HG03095 (cell line): Measurements from ENCODE around the gene CPD.
"Not testable (repeated sequence)": the region's sequence is repeated elsewhere in the genome, so short reads cannot be mapped to it uniquely, and the experiment has no call there.

Experiments used
- ATAC-seq: cut with Tn5 transposase; IDR thresholded peaks from one replicate; pipeline ENCODE4 v1.9.1; 2021; ENCODE audit warnings: moderate library complexity; ENCODE audit not compliant: unreplicated experiment

The CPD gene

DNA sequence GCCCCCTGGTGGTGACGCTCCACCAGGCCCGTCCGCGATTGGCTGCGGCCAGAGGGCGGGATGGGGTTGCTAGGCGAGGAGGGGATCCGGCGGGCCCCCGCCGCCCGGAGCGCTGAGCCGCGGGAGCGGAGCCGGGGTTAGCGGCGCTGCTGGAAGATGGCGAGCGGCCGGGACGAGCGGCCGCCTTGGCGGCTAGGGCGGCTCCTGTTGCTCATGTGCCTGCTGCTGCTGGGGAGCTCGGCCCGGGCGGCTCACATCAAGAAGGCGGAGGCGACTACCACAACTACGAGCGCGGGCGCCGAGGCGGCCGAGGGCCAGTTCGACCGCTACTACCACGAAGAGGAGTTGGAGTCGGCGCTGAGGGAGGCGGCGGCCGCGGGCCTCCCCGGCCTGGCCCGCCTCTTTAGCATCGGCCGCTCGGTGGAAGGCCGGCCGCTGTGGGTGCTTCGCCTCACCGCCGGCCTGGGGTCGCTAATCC lies at the start of gene CPD:
TSS of gene CPD (plus strand) at position 103 of the 478 bp plus-strand sequence. CDS start at position 157, 54 bp downstream.
- peak; percentile 77 for ATAC-seq

DNA sequence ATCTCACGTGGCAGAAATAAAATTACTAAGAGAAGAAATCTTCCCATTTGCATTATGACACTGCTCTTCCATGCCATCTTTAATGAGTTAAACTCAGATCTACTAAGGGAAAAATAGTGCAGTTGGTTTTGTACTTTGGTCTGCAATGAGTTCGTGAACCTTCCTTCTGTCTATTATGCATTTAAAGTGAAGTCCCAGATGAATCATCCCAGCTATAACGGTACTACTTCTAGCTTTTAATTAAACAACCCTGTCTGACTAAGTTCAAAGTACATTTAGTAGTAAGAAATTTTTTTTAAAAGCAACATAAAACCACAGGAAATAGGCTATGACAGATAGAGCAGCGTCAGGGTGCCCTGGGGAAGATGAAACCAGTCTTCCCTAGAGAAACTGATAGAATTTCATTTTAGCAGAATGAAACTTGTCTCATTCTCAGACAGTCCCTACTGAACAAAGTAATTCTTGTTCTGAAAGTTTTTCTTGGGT lies 46.6 kb upstream of the CPD start:
- peak; percentile 48 for ATAC-seq

DNA sequence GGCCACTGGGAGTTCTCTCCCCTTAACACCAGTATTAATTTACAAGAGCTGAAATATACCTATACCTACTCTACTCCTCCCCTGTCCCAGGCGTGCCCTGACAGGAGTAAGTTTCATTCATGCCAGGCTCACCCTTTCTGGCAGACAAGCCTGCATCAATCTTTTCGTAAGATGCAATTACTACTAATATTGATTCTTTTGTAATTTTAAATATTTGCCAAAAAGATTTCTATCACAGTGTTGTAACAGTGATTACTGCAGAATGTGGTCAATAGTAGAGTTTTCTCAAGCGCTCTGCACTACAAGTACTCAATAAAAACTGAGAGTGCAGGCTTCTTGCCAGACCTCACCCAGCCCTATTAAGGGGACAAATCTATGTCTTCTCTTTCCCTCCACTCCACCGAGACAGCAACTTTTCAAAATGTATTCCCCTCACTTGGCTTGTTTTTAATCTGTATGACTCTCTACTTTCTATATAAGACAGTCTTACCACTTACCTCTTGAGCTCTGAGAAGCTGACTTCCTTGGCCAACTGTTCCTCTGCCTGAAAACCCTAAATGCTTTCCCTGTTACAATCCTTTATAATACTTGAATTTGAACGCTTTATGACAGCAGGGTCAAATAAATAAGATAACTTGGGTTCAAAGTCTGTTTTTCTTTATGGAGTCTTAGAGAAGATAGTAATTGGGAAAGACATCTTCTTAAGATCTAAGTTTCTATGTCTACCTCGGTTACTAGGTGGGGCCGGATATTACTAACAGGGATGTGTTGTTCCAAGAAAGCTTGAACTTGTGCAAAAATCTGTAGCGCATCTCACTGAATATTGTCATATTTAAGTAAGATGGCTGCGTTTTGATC lies 45.0 kb upstream of the CPD start, which contains the start of gene TMIGD1:
TSS of gene TMIGD1 (minus strand) at position 555 of the 858 bp plus-strand sequence. CDS start 1,924 bp downstream, outside the sequence.
- no peak for ATAC-seq

DNA sequence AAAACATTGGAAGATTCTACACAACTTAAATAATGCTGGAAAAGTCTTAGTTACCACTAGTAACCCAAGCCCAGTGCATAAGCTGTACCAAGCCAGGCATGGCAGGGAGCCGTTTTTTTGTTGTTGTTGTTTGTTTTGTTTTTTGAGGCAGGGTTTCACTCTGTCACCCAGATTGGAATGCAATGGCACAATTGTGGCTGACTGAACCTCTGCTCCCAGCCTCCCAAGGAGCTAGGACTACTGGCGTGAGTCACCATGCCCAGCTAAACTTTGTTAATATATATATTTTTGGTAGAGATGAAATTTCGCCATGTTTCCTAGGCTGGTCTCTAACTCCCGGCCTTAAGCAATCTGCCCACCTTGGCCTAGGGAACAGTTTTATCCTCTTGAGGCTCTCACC lies 44.3 kb upstream of the CPD start:
- no peak for ATAC-seq

DNA sequence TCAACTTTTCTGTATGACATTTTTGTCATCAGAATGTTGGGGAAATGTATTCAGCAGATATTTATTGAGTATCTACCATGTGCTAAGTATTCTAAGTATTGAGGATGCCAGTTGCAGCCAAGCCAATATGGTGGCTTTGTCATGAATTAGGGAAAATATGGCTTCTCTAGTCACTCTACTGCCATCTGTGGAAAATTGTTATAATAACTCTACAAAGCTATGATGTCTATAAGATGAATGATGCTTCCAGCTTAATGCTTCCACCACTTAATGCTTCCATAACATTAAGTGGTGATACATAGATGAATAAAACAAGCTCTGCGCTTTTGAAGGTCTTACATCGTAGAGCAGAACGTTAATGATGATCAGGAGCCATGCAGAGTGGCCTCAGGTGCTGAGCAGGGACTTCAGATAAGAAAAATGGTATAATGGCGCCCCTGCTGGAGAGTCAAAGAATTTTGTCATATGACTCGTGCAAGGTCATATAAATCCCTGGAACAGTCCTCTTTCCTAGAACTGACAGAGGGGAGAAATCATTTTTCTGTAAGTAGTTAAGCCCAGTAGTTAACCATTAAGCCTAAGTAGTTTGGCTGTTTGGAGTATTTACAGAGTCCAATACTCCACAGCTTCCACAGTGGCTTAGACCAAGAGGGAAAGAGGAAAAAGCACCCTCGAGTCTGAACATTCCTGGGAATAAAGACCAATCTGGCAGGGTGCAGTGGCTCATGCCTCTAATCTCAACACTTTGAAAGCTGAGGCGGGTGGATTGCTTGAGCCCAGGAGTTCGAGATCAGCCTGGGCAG lies 42.2 kb upstream of the CPD start:
- ATAC-seq, result no peak

DNA sequence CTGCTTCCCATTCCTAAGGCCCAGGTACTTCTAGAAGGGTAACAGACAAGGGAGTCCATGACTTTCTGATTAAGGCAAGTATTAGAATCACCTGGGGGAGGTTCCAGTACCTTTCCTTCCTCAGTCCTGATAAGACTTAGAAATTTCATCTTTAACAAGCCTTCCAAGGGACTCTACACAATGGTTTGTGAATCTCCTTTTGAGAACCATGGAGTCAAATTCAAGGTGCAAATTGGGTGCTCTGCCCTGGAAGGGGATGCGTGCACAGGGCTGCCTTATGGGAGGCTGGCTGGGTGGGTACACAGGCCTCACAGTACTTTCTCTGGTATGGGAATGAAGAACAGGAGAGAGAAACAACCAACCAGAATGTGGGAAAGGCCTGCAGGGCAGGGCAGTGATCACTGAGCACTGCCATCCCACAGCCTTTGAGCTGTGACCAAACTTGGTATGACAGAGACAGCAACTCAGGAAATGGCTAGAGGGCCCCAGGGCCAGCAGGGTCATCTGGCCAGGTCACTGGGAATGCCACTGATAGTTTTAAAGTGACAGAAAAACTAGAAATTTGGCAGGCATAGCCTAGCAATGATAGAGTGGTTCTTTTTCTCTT lies 41.2 kb upstream of the CPD start:
- ATAC-seq, result no peak

DNA sequence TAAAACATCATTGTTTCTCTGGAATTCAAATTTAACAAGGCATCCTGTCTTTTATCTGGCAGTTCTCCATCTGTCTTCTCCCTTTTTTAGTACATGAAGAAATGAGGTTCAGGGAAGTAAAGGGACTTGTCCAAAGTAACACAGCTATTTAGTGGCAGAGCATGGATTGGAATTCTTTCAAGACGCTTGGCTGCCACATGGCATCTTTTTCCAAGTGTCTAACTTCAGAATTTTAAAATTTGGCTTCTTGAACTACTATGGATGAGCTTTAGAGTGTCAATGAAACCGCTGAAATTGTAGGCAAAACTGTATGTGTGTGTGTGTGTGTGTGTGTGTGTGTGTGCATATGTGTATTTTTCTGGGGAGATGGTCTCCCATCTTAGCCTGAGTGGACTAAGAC lies 39.6 kb upstream of the CPD start:
- ATAC-seq, result no peak

DNA sequence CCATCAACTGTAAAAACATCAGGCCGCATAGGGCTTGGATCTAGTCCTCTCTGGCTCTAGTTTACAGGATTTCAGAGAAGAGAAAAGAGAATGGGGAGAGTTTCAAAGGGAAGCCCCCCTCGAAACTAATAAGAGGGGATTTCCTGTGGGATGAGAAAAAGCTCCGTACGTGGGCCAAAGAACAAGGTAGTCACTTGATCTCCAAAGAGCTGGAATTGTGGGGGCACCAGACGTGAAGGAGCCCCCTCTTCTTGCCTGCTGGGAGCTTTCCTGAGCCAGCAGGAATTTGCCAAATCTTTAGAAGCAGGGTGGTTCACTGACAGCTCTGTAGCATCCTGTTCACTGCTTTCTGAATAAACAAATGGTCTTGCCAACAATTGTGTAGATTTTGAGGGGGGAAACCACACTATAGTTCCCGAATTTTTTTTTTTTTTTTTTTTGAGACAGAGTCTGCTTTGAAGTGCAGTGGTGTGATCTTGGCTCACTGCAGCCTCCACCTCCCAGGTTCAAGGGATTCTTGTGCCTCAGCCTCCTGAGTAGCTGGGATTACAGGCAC lies 37.8 kb upstream of the CPD start:
- no peak for ATAC-seq

DNA sequence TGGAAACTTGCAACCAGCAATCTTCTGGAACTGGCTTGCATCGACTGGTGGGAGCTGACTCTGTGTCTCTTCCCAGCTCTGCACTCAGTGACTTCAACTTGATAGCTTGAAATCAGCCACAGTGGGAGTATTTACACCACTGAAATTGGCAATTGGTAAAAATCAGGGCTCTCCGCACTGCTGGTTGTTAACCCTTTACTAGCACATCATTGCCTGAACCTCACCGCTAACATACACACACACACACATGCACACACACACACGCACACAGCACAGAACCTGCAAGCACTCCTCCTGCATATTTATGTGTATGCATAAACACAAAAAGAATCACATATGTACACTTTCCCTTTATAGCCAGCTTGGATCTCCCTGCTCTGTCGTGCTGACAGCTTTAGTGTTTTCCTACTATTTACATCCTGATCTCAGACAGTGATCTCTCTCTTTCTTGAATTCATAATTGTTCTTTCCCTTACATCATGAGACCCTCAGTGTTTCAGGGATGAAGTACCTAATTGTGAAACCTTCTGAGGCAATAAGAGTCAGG lies 37.0 kb upstream of the CPD start:
- ATAC-seq, result no peak

DNA sequence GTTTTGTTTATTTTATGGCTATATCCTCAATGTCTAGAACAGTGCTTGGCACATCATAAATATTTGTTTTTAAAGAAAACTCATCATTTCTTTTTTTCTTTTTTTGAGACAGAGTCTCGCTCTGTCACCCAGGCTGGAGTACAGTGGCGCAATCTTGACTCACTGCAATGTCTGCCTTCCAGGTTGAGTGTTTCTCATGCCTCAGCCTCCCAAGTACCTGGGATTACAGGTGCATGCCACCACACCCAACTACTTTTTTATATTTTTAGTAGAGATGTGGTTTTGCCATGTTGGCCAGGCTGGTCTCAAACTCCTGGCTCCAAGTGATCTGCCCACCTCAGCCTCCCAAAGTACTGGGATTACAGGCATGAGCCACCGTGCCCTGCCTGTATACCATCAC lies 35.5 kb upstream of the CPD start:
- ATAC-seq, result not testable (repeated sequence)

DNA sequence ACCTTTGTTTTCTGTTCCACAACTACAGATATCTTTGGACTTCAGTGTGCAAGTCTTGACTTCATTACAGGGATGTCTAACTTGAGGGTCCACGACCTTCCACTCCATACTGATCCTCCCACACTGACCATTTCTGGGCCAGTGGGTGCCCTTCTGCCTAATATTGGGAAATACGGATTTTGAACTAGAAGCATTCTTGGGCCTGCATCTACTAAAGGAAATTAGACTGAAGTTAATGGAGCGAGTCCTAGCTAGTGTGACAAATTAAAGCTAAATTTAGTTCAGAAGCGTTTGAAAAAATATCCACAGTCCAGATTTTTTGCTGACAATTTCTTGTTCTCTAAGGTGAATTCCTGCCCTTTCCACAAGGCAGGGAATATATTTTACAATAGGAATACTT lies 34.9 kb upstream of the CPD start:
- no peak for ATAC-seq

DNA sequence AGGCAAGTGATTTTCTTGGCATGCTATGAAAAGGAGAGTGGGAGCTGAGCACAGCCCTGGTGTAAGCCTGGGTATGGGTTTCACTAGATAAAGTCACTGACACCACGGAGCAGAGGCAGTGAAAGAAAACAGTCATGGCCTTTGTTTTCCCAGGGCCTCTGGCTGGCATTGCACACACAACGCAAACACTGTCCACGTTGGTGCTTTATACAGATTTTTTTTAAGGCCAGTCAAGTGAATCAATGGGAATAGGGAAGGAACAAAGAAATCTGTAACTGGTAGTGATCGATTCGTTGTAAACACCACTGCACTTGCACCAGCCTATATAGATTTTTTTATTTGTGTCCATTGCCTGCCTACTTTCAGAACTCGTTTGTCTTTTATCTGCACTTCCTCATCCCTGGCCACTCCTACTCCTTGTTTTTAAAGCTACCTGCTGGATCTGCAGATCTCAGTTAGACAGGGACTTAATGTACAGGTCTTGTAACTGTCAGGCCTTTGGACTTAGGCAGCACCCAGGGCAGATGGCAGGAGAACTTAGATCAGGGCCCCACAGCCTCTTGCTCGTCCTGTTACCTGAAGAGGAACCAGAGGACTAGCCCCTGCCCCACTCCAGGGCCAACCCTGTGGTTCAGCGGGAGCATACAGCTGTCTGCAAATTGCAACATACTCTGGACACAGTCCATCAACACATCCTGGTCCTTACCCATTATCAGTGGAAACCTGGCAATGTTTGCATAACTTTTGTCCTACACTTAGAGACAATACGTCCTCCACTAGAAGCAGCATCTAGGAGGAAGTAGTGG lies 34.2 kb upstream of the CPD start:
- ATAC-seq, result no peak

DNA sequence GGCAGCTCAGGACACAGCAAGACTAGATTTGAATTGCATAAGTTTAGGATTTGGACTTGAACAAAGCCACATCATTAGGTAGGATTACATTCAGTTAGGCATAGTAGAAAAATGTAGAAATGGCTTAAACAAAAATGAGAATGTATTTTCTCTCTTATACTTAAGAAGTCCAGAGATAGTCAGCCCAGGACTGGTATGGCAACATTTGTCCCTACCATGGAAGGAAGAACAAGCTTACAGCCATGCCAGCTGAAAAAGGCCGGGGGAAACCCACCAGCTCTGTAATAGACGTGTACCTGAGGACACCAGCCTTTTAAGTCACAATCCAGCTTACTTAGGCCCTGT lies 33.7 kb upstream of the CPD start:
- ATAC-seq, result no peak

DNA sequence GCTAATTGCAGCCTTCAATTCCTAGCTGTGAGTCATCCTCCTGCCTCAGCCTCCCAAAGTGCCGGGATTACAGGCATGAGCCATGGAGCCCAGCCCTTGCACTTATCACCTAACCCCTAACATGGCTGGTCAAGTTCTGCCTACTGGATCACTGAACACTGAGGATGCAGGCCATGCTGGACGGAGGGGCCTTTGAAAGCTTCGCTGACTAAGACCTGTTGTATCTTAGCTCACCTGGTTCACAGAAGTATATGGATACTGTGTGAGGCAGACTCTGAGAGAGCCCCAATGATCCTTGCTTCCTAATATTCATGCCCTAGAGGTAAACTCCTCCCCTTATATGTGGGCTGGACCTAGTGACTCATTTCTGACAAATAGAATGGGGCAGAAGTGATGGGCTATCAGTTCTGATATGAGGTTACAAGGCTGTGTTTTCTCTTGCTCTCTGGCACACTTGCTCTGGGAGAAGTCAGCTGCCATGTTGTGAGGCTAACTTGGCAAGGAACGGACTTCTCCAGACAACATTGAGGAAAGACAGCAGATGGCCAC lies 33.1 kb upstream of the CPD start:
- no peak for ATAC-seq

DNA sequence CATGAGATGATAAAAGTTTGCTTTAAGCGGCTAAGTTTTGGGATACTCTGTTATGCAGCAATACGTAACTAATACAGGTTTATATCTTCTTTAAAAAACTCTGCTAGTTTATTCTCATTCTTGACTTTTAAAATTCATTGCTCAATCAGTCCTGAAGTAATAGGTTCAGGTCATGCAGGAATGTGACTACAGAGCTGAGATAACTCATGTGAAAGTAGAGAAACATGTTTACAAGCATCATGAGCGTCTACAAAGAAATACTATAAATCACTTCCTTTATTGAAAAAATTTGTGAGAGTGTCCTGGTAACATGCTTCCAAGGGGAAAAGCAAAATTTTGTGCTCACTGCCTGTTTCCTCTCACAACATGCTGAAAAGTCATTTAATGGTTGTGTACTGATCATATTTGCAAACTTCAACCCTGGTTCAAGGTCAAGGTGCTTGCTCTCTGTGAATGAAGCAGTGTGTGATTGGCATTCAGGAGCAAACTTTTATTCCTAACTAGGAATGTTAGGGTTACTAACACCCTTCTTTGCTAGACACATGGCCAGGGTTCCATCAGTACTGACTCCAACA lies 32.4 kb upstream of the CPD start:
- no peak for ATAC-seq

DNA sequence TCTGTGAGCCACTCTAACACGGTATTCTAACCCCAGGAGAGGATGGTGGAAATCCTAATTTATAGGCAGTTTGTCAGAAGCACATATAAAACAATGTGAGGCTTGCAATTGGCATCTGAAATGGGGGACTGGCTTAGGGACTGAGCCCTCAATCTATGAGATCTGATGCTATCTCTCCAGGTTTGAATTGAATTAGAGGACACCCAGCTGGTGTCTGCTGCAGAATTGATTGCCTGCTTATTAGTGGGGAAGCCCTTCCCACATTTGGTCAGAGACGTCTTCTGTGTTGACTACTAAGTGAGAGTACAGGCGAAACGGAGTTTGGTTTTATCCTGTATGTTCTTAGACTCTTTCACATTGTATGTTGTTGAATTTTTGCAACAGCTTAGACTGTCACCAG lies 31.2 kb upstream of the CPD start:
- ATAC-seq, result no peak

DNA sequence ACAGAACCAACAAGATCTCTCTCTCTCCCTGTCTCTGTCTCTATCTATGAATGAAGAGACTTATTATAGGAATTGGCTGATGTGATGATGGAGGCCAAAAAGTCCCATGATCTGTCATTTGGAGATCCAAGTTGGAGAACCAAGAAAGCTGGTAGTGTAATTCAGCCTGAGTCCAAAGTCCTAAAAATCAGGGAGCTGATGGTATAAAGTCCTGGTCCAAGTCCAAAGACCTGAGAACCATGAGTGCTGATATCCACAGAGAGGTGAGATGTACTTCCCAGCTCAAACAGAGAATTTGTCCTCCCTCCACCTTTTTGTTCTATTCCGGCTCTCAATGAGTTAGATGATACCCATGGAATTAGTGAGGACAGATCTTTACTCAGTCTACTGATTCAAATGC lies 29.5 kb upstream of the CPD start:
- ATAC-seq, result no peak

DNA sequence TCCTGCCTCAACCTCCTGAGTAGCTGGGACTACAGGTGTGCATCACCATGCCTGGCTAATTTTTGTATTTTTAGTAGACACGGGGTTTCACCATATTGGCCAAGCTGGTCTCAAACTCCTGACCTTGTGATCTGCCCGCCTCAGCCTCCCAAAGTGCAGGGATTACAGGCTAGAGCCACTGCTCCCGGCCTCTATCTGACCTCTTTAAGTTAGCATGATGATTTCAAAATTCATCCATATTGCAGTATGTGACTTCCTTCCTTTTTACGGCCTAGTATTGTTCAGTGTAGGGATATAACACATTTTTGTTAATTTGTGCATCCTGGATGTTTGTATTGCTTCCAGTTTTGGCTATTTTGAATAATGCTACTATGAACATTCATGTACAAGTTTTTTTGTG lies 27.5 kb upstream of the CPD start:
- not testable (repeated sequence) for ATAC-seq

DNA sequence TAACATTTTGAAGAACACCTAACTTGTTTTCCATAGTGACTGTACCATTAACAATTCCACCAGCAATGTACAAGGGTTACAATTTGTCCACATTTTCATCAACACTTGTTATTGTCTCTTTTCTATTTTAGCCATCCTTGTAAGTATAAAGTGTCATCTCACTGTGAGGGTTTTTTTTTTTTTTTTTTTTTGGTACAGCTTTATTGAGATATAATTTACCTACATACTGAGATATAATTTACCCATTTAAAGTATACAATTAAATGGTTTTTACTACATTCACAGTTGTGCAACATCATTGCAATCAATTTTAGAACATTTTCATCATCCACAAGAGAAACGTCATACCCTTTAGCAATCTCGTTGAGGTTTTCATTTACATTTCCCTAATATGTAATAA lies 27.0 kb upstream of the CPD start:
- no peak for ATAC-seq
